HEK293 (cell line): Measurements from ENCODE around the gene KDM4B.

Experiments used
- CTCF ChIA-PET: fragments of 350-600 bp; formaldehyde crosslinking; extraction: SDS; loops from one replicate; lab custom pipeline; 2021; ENCODE audit warnings: antibody characterized with exemption; lab: Yijun Ruan, JAX
- POLR2A ChIA-PET: fragments of 300-600 bp; formaldehyde crosslinking; extraction: SDS; loops from one replicate; lab custom pipeline; 2020; ENCODE audit warnings: antibody characterized with exemption, inconsistent platforms; lab: Yijun Ruan, JAX
- H3K27ac ChIP-seq: fragments of 200-500 bp; sonication (Bioruptor generic); 2 replicates; pipeline ENCODE4 v1.5.1; 2014; ENCODE audit warnings: low read depth, low read length, control low read depth, inconsistent platforms; ENCODE audit errors: extremely low read depth
- H3K36me3 ChIP-seq, 2 experiments: fragments of 200-500 bp in 1 of 2; sonication (Bioruptor generic) in 1 of 2; 1 replicate in 1 of 2; 2 replicates in 1 of 2; pipeline ENCODE4 v1.5.1; 2014 to 2017; ENCODE audit warnings: inconsistent platforms in 2 of 2, low read length in 2 of 2; ENCODE audit not compliant: control insufficient read depth in 2 of 2, insufficient read depth in 1 of 2
- H3K4me1 ChIP-seq: fragments of 200-500 bp; sonication (Bioruptor generic); 2 replicates; pipeline ENCODE4 v1.5.1; 2014; ENCODE audit warnings: mild to moderate bottlenecking, low read length, inconsistent platforms; ENCODE audit not compliant: control insufficient read depth, insufficient read depth
- H3K4me3 ChIP-seq: 2 replicates; pipeline ENCODE4 v1.5.1; 2011; ENCODE audit warnings: low read depth, mild to moderate bottlenecking, control low read depth, low read length, moderate library complexity
- H3K9me3 ChIP-seq: fragments of 200-500 bp; sonication (Bioruptor generic); 2 replicates; pipeline ENCODE4 v1.5.1; 2014; ENCODE audit warnings: low read depth, low read length, inconsistent platforms; ENCODE audit not compliant: control insufficient read depth, insufficient read depth
- FEZF1 ChIP-seq: fragments of 450-650 bp; formaldehyde crosslinking; IDR thresholded peaks from 2 replicates; pipeline ENCODE4 v1.5.1; 2016; ENCODE audit warnings: missing biosample characterization, missing genetic modification characterization
- KLF10 ChIP-seq: fragments of 450-650 bp; IDR thresholded peaks from 2 replicates; pipeline ENCODE4 v1.5.1; 2018; ENCODE audit warnings: missing biosample characterization, mild to moderate bottlenecking, missing genetic modification characterization
- PATZ1 ChIP-seq: fragments of 450-650 bp; formaldehyde crosslinking; IDR thresholded peaks from 2 replicates; pipeline ENCODE4 v1.5.1; 2016; ENCODE audit warnings: missing biosample characterization, missing genetic modification characterization
- SP2 ChIP-seq: fragments of 450-650 bp; formaldehyde crosslinking; IDR thresholded peaks from 2 replicates; pipeline ENCODE4 v1.5.1; 2016; ENCODE audit warnings: missing biosample characterization, missing genetic modification characterization
- WT1 ChIP-seq: fragments of 450-650 bp; formaldehyde crosslinking; IDR thresholded peaks from 2 replicates; pipeline ENCODE4 v1.5.1; 2016; ENCODE audit warnings: missing biosample characterization, missing genetic modification characterization
- ZBTB20 ChIP-seq: fragments of 450-650 bp; formaldehyde crosslinking; IDR thresholded peaks from 2 replicates; pipeline ENCODE4 v1.5.1; 2016; ENCODE audit warnings: missing biosample characterization, missing genetic modification characterization
- ZBTB26 ChIP-seq: fragments of 450-650 bp; formaldehyde crosslinking; optimal IDR thresholded peaks from 2 replicates; pipeline ENCODE3; 2016; ENCODE audit warnings: missing biosample characterization, mild to moderate bottlenecking, missing genetic modification characterization
- ZBTB7A ChIP-seq: fragments of 450-650 bp; formaldehyde crosslinking; IDR thresholded peaks from 2 replicates; pipeline ENCODE4 v1.5.1; 2016; ENCODE audit warnings: low read depth, missing biosample characterization, missing genetic modification characterization
- ZFP41 ChIP-seq: fragments of 450-650 bp; formaldehyde crosslinking; IDR thresholded peaks from 2 replicates; pipeline ENCODE4 v1.5.1; 2016; ENCODE audit warnings: missing biosample characterization, missing genetic modification characterization, borderline replicate concordance
- ZNF114 ChIP-seq: fragments of 450-650 bp; formaldehyde crosslinking; IDR thresholded peaks from 2 replicates; pipeline ENCODE4 v1.5.0; 2017; ENCODE audit warnings: missing biosample characterization, missing genetic modification characterization
- ZNF239 ChIP-seq: fragments of 450-650 bp; formaldehyde crosslinking; IDR thresholded peaks from 2 replicates; pipeline ENCODE4 v1.5.1; 2016; ENCODE audit warnings: missing biosample characterization, missing genetic modification characterization
- ZNF292 ChIP-seq: fragments of 450-650 bp; formaldehyde crosslinking; IDR thresholded peaks from 2 replicates; pipeline ENCODE4 v1.5.1; 2016; ENCODE audit warnings: low read depth, missing biosample characterization, missing genetic modification characterization, borderline replicate concordance
- ZNF324 ChIP-seq: fragments of 450-650 bp; formaldehyde crosslinking; IDR thresholded peaks from 2 replicates; pipeline ENCODE4 v1.5.1; 2016; ENCODE audit warnings: missing biosample characterization, missing genetic modification characterization
- ZNF366 ChIP-seq: fragments of 450-650 bp; formaldehyde crosslinking; conservative IDR thresholded peaks from 2 replicates; pipeline ENCODE4 v1.5.1; 2016; ENCODE audit warnings: missing biosample characterization, missing genetic modification characterization
- ZNF391 ChIP-seq: fragments of 450-650 bp; formaldehyde crosslinking; IDR thresholded peaks from 2 replicates; pipeline ENCODE4 v1.5.1; 2016; ENCODE audit warnings: low read depth, missing biosample characterization, missing genetic modification characterization, borderline replicate concordance
- ZNF404 ChIP-seq: fragments of 450-650 bp; formaldehyde crosslinking; IDR thresholded peaks from 2 replicates; pipeline ENCODE4 v1.5.1; 2017; ENCODE audit warnings: missing biosample characterization, missing genetic modification characterization
- ZNF433 ChIP-seq: fragments of 450-650 bp; formaldehyde crosslinking; IDR thresholded peaks from 2 replicates; pipeline ENCODE4 v1.5.1; 2016; ENCODE audit warnings: missing biosample characterization, missing genetic modification characterization, low read depth
- ZNF704 ChIP-seq: fragments of 450-650 bp; formaldehyde crosslinking; IDR thresholded peaks from 2 replicates; pipeline ENCODE4 v1.5.1; 2016; ENCODE audit warnings: missing biosample characterization, missing genetic modification characterization
- ZNF768 ChIP-seq: fragments of 450-650 bp; formaldehyde crosslinking; IDR thresholded peaks from 2 replicates; pipeline ENCODE4 v1.5.1; 2018; ENCODE audit warnings: missing biosample characterization, mild to moderate bottlenecking, missing genetic modification characterization
- ZNF785 ChIP-seq: fragments of 450-650 bp; formaldehyde crosslinking; IDR thresholded peaks from 2 replicates; pipeline ENCODE4 v1.5.1; 2016; ENCODE audit warnings: missing biosample characterization, missing genetic modification characterization
- ZSCAN16 ChIP-seq: fragments of 450-650 bp; formaldehyde crosslinking; IDR thresholded peaks from 2 replicates; pipeline ENCODE4 v1.5.1; 2016; ENCODE audit warnings: missing biosample characterization, missing genetic modification characterization
- TF ChIP-seq, protein P1 (sequence below): fragments of 450-650 bp; formaldehyde crosslinking; IDR thresholded peaks from 2 replicates; pipeline ENCODE4 v1.5.1; 2017; ENCODE audit warnings: missing biosample characterization, missing genetic modification characterization

The KDM4B gene

DNA sequence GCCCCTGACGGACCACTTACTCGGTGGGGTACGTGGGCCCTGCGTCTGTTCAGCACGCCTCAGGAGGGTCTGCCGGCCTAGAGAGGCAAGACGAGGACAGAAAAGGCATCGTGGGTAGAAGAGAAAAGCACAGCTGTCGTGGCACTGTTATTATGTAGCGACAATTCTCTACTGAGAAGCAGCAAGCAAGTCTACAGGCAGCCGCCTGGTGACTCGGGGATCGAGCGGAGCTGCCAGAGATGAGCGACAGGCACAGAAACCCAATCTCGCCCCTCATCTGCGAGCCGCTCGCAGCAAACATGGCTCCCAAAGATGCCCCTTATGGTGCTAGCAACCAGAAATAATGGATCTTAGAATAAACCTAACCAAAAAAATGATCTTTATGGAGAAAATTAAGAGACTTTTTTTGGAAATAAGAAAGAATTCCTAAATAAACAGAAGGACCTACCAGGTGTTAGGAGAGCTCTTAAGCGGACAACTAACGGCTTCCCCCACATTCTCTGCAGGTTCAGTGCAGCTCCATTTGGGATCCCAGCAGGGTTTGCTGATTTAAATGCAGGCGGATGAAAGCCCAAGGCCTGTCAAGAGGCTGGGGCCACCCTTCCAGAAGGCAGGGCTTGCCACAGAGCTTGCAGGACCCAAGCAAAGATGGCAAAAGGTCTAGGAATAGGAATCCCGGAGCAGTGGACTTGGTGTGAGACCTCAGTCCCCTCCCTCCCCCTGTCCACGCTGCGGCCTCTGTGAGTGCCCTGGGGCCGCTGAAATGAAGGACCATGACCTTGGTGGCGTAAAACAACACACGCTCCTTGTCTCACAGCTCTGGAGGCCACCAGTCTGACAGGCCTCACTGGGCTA lies 152.6 kb downstream of the KDM4B start:
- Histone ChIP-seq H3K4me1 (no peaks in the 10 kb centered on the region), H3K36me3 (peaks cover 0 to 20% of the 10 kb centered on the region in 2 experiments; a peak in 2 of 3 replicates), H3K27ac (no peak overlapping the region), H3K4me3 (no peak overlapping the region), H3K9me3 (no peaks in the 10 kb centered on the region)
- TF ChIP-seq ZNF433 (tag by site-specific recombination): no peak
- TF ChIP-seq ZNF366 (tag by site-specific recombination): no peak
- no peak for TF ChIP-seq FEZF1 (tag by site-specific recombination)
- no peak for TF ChIP-seq ZBTB26 (tag by site-specific recombination)
- TF ChIP-seq ZNF324 (tag by site-specific recombination): no peak
- TF ChIP-seq ZNF404: no peak
- TF ChIP-seq ZNF292 (tag by site-specific recombination): no peak
- no peak for TF ChIP-seq ZNF391 (tag by site-specific recombination)
- POLR2A ChIA-PET: no interaction called here
- CTCF ChIA-PET: interaction anchor here (0.7 kb wide), 1 partner anchor 145 kb away, joined by 3 read pairs; no protein-coding TSS in a partner anchor

DNA sequence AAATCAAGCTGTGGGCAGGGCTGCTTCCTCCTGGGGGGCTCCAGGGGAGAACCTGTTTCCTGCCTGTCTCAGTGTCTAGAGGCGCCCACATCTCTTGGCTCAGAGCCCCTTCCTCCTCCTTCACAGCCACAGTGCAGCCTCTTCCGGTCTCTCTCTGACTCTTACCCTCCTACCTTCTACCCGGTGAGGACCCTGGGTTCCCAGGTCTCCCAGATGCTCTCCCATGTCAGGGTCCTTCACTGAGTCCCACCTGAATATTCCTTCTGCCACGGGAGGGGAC lies 153.1 kb downstream of the KDM4B start:
- Histone ChIP-seq H3K9me3 (no peaks in the 10 kb centered on the region), H3K36me3 (peaks cover 0 to 20% of the 10 kb centered on the region in 2 experiments; a peak in 2 of 3 replicates), H3K27ac (no peak overlapping the region), H3K4me1 (no peaks in the 10 kb centered on the region), H3K4me3 (no peak overlapping the region)
- CTCF ChIA-PET: no interaction called here
- TF ChIP-seq KLF10 (tag by site-specific recombination) (no peak), ZBTB7A (tag by site-specific recombination) (no peak), ZNF704 (tag by site-specific recombination) (no peak), ZNF114 (tag by site-specific recombination) (no peak), ZNF404 (no peak), ZNF433 (tag by site-specific recombination) (no peak), ZNF768 (no peak), PATZ1 (no peak), ZNF785 (tag by site-specific recombination) (no peak), SP2 (tag by site-specific recombination) (no peak), WT1 (tag by site-specific recombination) (no peak), ZSCAN16 (tag by site-specific recombination) (no peak), ZNF239 (tag by site-specific recombination) (no peak), ZFP41 (no peak), ZBTB20 (tag by site-specific recombination) (no peak)
- TF ChIP-seq, protein P1, sequence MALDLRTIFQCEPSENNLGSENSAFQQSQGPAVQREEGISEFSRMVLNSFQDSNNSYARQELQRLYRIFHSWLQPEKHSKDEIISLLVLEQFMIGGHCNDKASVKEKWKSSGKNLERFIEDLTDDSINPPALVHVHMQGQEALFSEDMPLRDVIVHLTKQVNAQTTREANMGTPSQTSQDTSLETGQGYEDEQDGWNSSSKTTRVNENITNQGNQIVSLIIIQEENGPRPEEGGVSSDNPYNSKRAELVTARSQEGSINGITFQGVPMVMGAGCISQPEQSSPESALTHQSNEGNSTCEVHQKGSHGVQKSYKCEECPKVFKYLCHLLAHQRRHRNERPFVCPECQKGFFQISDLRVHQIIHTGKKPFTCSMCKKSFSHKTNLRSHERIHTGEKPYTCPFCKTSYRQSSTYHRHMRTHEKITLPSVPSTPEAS (tag by site-specific recombination): no peak
- POLR2A ChIA-PET: no interaction called here
